HG03378 (cell line): ENCODE data around the gene SLC34A1.

ENCODE experiments used
- ATAC-seq: cut with Tn5 transposase; IDR thresholded peaks from one replicate; pipeline ENCODE4 v1.9.1; 2021; ENCODE audit warnings: mild to moderate bottlenecking, moderate library complexity; ENCODE audit not compliant: unreplicated experiment

The SLC34A1 gene

DNA sequence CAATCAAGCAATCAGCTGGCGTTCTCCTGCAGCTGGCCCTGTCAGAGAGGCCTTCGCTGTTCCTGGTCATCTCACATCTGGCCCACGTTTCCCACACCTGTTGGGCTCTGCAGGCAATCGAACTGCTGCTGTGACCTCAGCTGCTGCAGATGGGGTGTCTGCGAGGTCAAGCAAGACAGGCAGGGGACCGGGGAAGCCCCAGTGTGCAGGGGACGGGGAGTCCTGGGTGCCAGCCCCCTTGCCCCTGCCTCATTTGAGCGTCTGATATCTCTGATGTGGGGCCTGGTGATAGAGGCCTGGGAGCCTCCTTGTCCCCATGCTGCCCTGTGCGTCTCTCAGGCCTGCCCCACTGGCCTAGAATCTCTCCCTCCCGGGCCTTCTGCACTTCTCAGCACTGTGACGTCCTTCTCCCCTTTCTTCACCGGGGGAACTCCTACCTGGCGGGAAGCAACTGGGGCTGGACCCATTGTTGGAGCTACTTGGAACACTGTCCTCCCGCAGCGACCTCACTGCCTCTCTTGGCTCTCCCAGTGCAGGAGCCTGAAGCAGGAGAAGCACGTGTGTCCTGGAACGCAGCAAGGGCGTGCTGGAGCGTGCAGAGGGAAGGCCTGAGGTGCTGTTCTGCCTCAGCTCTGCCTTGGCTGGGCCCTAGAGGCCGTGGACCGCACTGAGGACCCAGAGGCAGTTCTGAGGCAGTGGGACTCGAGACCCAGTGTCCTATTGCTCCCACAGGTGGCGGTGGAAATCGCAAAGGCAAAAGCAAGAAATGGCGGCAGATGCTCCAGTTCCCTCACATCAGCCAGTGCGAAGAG lies 46.1 kb downstream of the SLC34A1 start:
- ATAC-seq, result no peak

DNA sequence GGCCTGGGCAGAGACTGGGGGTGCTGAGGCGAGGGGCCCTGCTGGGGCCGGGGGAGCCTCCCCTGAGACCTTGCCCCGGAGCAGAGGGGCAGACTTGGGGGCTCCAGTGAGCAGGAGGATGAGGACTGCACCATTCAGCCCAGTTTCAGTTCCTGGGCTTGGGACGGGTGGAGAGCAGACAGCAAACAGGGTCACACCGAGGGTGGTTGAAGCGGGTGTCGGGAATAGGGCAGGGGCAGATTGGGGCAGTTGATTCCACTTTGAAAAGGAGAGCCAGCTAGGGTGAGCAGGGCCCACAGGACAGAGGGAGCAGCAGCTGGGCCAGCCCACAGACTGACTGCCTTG lies 46.7 kb downstream of the SLC34A1 start:
- ATAC-seq, result no peak

DNA sequence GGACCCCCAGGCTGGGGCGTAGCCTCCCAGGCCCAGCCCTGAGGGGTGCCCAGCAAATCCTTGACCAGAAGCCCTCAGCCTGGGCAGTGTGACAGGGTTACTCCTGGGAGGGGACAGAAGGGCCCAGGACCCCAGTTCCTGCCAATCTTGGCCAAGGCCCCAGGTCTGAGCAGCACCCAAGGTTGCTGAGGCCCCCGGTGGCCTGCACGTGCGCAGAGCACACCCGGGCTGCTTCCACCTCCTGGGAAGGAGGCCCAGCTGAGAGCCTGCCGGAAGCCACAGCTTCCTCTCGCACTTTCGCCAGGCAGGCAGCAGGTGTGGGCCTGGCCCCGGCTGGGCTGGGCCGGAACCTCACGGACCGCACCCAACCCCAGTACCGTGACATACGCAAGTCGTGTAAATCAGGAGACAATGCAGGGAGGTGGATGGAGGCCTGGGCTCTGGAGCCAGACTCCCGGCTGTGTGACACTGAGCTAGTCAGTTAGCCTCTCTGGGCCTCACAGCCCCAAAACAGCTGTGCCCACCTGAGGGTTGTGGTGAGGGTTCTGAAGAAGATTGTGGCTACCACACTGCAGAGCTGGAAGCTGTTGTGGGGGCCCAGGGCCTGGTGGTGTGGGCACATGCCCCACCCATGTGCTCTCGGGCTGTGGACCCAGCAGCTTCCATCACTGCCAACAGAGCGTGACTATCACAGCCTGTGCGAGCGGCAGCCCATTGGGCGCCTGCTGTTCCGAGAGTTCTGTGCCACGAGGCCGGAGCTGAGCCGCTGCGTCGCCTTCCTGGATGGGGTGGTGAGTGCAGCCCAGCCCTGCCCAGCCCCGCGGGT lies 47.3 kb downstream of the SLC34A1 start:
- ATAC-seq, result peak; percentile 38

DNA sequence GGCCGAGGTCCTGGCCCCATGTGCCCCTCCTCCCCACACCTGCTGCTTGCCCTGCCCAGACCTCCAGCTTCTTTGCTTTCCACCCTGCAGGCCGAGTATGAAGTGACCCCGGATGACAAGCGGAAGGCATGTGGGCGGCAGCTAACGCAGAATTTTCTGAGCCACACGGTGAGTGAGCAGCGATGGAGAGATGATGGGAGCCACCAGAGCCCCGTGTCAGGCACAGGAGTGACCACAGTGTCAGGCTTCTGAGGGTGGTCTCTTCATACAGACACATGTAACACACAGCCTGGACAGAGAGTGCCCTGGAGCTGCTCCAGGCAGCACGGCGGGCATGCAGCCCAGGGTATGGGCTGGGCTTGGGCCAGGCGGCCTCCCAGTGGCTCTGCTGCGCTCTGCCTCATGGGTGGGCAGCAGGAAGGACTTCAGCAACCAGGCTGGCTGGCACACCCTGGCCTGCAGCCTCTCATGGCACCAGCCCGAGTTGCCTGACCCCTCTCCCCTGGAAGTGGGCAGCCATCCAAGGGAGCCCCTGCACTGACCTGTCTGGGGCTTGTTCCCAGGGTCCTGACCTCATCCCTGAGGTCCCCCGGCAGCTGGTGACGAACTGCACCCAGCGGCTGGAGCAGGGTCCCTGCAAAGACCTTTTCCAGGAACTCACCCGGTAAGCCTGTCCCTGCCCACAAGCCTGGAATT lies 48.1 kb downstream of the SLC34A1 start:
- ATAC-seq, result peak; percentile 2

DNA sequence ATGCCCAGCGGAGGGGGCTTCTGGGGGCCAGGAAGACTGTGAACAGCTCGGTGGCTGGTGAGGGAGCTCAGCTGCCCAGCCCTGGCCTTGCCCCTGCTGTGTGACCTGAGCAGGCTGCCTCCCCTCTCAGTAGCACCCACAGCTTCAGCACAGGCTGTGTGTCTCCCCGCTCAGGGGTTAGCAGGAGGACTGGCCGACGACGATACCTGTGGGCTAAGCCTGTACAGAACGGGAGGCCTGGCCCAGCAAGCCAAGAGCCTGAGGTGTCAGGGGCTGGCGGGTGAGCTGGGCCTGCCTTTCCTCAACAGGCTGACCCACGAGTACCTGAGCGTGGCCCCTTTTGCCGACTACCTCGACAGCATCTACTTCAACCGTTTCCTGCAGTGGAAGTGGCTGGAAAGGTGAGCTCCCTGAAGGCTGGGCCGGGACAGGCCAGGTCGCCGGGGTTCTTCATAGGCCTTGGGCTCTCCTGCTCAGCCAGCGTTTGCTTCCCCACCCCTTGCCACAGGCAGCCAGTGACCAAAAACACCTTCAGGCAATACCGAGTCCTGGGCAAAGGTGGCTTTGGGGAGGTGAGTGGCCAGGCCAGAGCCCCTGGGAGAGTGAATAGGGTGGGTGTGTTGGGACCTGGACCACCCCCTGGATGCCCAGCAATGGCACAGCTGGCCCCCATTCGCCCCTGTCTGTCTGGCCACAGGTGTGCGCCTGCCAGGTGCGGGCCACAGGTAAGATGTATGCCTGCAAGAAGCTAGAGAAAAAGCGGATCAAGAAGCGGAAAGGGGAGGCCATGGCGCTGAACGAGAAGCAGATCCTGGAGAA lies 48.8 kb downstream of the SLC34A1 start:
- ATAC-seq, result no peak

DNA sequence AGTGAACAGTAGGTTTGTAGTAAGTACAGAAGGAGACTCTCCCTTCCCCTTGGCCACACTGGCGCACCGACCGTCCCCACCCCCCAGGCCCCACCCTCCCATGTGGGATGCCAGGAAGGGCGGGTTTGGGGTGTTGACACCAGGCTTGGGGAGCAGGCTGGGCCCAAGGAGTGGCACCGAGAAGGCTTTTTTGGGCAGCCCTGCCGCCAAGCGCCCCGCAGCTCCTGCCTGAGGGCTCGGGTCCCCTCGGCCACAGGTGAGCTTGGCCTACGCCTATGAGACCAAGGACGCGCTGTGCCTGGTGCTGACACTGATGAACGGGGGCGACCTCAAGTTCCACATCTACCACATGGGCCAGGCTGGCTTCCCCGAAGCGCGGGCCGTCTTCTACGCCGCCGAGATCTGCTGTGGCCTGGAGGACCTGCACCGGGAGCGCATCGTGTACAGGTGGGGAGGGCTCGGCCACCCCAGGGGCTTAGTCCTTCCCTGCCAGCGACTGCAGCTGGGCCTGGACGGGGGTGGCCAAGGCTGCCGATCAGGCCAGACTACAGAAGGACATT lies 49.5 kb downstream of the SLC34A1 start:
- no peak for ATAC-seq

DNA sequence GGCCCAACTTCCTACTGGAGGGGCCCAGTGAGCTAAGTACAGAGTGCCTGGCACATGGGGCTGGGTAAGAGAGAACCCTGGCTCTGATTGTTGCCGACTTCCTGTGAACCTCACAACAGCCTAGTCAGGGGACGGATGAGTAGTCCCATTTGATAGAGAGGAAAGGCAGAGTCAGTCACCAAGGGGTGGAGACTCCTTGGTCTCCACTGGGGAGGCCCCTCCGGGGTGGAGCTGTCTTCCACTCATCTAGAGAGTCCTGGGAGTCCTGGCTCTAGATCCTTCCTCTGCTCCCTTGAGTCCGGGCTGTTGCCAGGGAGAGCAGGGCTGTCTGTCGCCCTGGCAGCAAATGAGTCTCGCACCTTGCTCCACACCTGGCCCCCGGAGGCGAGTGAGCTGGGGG lies 50.2 kb downstream of the SLC34A1 start:
- no peak for ATAC-seq

DNA sequence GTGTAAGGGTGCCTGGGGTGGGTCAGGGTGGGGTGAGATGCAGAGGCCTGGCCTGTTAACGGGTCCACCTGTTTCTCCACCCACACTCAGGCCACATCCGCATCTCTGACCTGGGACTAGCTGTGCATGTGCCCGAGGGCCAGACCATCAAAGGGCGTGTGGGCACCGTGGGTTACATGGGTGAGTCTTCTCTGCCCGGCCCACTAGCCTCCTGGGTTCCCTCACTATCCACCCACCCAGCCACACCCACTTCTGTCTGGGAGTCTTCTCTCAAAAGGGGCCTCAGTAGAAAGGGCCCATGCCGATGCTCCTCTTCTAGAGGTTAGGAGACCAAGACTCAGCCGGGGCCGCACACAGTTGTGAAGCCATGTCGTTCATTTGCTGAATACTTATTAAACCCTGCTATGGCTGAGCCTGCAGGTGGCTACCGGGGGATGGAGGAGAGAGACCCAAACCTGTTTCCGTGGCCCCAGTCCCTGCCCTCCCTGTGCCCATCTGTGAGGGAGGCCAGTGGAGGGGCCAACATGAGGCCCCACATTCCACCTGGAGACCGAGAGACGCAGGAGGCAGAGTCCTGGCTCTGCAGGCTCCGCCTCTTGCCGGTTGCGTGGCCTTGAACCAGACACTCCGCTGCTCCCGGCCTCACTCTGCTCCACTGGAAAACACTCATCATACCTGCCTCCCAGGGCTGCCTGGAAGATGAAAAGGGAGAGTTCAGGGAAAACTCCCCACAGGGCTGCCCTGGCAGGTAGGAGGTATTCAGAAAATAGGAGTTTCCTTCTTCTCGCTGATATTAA lies 50.9 kb downstream of the SLC34A1 start:
- ATAC-seq, result no peak

DNA sequence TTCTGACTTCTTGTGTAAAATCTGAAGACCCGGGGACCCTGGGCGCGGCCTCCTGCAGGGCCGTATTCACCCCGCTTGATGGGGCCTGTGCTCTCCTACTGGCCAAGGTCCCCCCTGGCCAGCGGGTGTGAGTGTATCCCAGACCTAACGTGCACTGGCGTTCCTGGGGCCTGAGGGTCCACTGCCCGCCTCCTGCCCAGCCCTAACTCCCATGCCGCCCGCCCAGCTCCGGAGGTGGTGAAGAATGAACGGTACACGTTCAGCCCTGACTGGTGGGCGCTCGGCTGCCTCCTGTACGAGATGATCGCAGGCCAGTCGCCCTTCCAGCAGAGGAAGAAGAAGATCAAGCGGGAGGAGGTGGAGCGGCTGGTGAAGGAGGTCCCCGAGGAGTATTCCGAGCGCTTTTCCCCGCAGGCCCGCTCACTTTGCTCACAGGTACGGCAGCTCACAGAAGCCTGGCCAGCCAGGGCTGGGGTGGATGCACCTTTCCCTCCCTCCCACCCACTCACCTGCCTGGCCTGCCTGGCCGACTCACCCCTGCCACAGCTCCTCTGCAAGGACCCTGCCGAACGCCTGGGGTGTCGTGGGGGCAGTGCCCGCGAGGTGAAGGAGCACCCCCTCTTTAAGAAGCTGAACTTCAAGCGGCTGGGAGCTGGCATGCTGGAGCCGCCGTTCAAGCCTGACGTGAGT lies 51.8 kb downstream of the SLC34A1 start:
- ATAC-seq, result no peak

DNA sequence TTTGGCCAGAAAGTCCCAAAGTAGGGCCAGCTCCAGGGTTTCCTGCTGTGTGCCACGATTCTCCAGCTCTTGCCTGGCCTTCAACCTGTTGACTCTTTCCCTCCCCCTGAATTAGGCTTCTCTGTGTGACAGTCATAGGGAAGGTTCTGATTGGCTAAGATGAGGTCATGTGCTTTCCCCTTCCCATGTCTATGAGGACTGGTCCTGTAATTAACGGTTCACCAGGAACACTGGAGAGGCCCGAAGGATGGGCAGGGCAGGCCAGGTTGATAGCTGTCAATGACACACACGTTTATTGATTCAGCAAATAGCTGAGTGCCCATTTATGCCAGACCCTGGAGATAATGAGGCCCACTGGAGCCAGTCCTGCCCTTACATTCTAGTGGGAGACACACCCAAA lies 53.4 kb downstream of the SLC34A1 start:
- ATAC-seq, result no peak

DNA sequence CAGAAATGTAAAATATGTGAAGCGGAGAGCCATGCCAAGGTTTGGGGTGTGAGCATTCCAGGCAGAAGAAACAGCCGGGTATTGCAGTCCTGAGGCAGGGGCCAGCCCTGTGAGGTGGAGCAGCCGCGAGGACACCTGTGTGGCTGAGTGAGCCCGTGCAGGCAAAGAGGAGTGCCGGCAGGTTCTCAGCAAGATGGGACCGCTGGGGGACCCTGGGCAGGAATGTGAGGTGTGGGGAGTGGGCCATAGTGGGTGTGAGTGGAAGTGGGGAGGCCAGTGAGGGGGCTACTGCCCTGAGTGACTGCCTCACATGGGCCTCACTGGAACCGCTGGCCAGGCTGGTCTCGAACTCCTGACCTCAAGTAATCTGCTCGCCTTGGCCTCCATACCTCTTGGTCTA lies 54.2 kb downstream of the SLC34A1 start:
- ATAC-seq, result no peak

DNA sequence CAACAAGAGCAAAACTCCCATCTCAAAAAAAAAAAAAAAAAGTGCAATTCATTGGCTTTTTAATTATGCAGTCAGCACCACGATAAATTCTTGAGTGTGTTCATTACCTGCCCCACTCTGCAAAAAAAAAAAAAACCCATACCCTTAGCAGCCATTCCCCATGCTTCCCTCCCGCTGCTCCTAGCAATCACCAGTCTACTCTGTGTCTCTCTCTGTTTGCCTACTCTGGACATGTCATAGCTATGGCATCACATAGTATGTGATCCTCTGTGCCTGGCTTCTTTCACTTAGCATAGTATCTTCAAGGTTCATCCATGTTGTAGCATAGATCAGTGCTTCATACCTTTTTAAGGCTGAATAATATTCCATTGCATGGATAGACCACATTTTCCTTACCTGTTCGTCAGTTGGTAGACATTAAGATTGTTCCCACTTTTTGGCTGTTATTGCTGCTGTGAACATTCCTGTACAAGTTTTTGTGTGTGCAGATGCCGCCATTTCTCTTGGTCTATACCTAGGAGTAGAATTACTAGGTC lies 55.4 kb downstream of the SLC34A1 start:
- ATAC-seq, result no peak

DNA sequence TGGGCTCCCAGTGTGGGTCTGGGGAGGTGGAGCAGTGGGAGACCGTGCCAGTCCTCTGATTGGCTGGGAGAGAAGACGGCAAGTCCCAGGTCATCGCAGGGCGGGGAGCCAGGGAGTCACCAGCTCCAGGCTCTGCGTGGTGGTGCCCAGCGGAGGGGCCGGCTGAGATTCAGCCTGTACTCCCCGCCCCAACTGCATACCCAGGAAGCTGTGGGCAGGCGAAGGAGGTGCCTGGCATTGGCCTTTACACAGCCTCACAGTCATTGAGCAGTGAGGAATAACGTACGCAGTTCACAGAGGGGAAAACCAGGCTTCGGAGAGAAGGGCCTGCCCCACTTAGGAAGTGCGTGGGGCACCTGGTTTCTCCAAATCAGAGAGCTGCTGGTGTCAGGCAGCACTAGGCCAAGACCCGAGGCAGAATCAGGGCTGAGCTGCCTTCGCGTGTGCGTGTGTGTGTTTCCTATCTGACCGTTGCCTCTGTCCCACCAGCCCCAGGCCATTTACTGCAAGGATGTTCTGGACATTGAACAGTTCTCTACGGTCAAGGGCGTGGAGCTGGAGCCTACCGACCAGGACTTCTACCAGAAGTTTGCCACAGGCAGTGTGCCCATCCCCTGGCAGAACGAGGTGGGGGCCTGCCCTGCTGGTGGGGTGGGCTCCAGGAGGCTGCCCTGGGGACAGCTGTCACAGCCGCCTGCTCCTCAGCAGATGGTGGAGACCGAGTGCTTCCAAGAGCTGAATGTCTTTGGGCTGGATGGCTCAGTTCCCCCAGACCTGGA lies 56.2 kb downstream of the SLC34A1 start:
- ATAC-seq, result no peak

DNA sequence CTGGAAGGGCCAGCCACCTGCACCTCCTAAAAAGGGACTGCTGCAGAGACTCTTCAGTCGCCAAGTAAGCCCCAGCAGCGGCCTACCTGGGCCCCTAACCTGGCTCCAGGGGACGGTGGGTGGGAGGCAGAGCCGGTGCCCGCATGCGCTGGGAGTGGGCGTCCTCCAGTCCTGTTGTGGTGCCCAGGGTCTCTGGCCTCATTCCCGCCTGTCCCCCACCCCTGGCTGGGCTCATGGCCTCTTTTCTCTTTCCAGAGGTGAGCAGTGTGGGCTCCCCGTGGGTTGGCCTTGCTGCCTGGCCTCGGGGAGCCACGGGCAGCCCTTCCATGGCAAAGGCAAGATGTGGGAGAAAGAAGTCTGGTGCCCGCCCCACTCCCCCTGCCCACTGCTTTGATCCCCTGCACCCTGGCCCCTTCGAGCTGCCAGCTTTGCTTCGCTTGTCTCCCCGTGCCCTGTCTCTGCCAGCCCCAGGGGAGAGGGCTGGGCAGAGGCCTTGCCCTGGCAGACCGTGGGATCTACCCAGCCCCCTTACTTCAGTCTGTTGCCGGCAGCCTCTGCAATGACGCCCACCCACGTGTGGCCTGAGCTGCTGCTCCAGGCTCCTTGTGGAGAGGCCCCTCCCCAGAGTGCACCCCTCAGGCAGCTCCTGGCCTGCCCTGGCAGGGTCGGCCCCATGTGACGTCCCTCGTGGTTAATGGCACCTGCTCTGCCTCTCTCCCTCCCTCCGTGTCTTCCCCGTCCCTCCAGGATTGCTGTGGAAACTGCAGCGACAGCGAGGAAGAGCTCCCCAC lies 57.0 kb downstream of the SLC34A1 start:
- no peak for ATAC-seq

DNA sequence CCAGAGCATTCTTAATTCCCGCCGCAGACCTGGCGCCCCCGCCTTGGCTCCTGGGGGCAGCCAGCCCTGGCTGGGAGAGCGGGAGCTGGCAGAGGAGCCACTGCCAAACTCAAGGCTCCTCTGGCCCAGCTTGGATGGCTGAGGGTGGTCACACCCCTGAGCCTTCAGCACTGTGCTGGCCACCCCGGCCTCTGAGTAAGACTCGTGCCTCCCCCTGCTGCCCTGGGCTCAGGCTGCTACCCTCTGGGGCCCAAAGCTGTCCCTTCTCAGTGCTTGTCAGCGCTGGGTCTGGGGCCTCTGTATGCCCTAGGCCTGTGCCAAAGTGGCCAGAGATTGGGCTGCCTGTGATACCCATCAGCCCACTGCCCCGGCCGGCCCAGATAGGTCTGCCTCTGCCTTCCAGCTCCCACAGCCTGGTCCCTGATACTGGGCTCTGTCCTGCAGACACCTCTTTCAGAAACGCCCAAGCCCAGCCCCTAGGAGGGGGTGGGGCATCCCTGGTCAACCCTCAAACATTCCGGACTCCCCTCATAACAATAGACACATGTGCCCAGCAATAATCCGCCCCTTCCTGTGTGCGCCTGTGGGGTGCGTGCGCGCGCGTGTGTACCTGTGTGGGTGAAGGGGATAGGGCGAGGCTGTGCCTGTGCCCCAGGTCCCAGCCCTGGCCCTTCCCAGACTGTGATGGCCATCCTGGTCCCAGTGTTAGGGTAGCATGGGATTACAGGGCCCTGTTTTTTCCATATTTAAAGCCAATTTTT lies 58.0 kb downstream of the SLC34A1 start:
- no peak for ATAC-seq

DNA sequence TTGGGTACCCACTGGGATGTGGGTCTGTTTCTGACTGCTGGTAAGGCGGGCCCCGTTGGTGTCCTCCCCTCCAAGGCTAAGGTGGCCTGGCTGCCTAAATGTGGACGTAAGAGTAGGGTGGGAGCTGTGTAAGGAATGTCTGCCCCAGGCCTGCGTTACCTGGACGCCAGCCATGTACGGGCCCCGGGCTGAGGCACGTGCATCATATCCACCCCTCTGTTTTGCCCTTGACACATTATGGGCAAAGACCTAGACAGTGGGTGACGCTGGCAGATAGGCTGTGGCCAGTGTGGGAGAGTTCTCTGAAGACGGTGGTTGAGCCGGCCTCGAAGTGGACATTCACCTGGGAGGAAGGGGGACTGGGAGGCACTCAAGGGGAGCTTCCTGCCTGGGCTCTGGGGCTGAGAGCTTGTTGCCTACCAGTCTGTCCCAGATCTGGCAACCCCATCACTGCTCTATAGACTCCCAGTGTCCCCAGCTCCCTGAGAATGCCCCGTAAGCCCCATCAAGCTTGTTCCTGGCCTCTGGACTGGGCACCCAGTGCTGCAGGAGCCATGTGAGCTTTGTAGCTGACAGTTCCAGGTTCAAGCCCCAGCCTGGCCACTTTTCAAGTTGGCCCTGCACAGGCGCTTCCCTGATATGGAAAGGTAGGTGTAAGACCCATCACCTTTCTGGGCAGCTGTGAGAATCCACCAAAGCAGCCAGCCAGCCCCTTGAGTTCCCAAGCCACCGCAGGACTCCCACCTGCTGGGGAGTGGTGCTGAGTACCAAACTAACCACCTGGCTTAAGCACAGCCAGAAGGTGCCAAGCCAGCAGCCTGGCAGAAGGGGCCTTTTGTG lies 59.1 kb downstream of the SLC34A1 start:
- no peak for ATAC-seq
